Ishikawa (cell line): ENCODE data around the gene CREG2.

Source experiments
- CEBPB ChIP-seq: IDR thresholded peaks from 2 replicates; pipeline ENCODE4 v1.6.1; 2012
- EP300 ChIP-seq: IDR thresholded peaks from 2 replicates; pipeline ENCODE4 v1.6.1; 2012; ENCODE audit warnings: borderline replicate concordance
- FOXM1 ChIP-seq: IDR thresholded peaks from 2 replicates; pipeline ENCODE4 v1.6.1; 2012; ENCODE audit warnings: low read depth, borderline replicate concordance
- MAX ChIP-seq: IDR thresholded peaks from 2 replicates; pipeline ENCODE4 v1.6.1; 2012
- NFIC ChIP-seq: IDR thresholded peaks from 2 replicates; pipeline ENCODE4 v1.6.1; 2012
- RAD21 ChIP-seq: IDR thresholded peaks from 2 replicates; pipeline ENCODE4 v1.6.1; 2012; ENCODE audit warnings: low read depth
- REST ChIP-seq: IDR thresholded peaks from 2 replicates; pipeline ENCODE4 v1.6.1; 2012; ENCODE audit warnings: low read depth, mild to moderate bottlenecking
- TCF12 ChIP-seq: IDR thresholded peaks from 2 replicates; pipeline ENCODE4 v1.6.1; 2012; ENCODE audit warnings: low read depth
- TEAD4 ChIP-seq: IDR thresholded peaks from 2 replicates; pipeline ENCODE4 v1.6.1; 2012
- YY1 ChIP-seq: IDR thresholded peaks from 2 replicates; pipeline ENCODE4 v1.6.1; 2012; ENCODE audit warnings: low read depth

- TF ChIP-seq TCF12 (no peak), EP300 (no peak), NFIC (no peak), TEAD4 (no peak), YY1 (no peak), CEBPB (no peak), FOXM1 (no peak), MAX (no peak), RAD21 (no peak), REST (no peak)
These were observed 29.9 kb downstream of the CREG2 start for GRCh38 chr2:101357376-101357775.
